ENCODE measurements around the gene GNG10. TPM values are rescaled to one million over a fixed set of nuclear protein-coding genes. Genes with fewer than 3 reads are reported as not detected.

Gene GNG10
- total and polyA plus RNA-seq, 2 of the 4 experiments (the other 2 are of a cell fraction), result 48.8 to 72.7 TPM

GRCh38 chr9:111634860-111635259 is 26.5 kb upstream of the GNG10 start:
- TF ChIP-seq MAZ (IDR thresholded peaks at IDR 0.05; ENCODE audit: borderline replicate concordance, low read depth, low read length), result no peak
- TF ChIP-seq, protein P1, sequence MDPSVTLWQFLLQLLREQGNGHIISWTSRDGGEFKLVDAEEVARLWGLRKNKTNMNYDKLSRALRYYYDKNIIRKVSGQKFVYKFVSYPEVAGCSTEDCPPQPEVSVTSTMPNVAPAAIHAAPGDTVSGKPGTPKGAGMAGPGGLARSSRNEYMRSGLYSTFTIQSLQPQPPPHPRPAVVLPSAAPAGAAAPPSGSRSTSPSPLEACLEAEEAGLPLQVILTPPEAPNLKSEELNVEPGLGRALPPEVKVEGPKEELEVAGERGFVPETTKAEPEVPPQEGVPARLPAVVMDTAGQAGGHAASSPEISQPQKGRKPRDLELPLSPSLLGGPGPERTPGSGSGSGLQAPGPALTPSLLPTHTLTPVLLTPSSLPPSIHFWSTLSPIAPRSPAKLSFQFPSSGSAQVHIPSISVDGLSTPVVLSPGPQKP (IDR thresholded peaks at IDR 0.05; ENCODE audit: borderline replicate concordance, low read depth, low read length), result no peak
- no peak for TF ChIP-seq MAFK (IDR thresholded peaks at IDR 0.05; ENCODE audit: low read depth, low read length)
- TF ChIP-seq, protein P2, sequence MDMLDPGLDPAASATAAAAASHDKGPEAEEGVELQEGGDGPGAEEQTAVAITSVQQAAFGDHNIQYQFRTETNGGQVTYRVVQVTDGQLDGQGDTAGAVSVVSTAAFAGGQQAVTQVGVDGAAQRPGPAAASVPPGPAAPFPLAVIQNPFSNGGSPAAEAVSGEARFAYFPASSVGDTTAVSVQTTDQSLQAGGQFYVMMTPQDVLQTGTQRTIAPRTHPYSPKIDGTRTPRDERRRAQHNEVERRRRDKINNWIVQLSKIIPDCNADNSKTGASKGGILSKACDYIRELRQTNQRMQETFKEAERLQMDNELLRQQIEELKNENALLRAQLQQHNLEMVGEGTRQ (IDR thresholded peaks at IDR 0.05; ENCODE audit: low read depth, low read length), result no peak
- TF ChIP-seq CHD1 (IDR thresholded peaks at IDR 0.05; ENCODE audit: low read depth, low read length), result no peak
- TF ChIP-seq BHLHE40 (IDR thresholded peaks at IDR 0.05; ENCODE audit: low read depth, low read length), result no peak
- TF ChIP-seq RAD21 (IDR thresholded peaks at IDR 0.05; ENCODE audit: low read length), result no peak
- TF ChIP-seq RCOR1 (IDR thresholded peaks at IDR 0.05; ENCODE audit: insufficient replicate concordance, low read length), result no peak
- TF ChIP-seq SMC3 (IDR thresholded peaks at IDR 0.05; ENCODE audit: low read depth, low read length), result no peak
- TF ChIP-seq CEBPB (IDR thresholded peaks at IDR 0.05; ENCODE audit: low read depth, low read length), result no peak
- no peak for TF ChIP-seq CTCF (conservative IDR thresholded peaks at IDR 0.05; ENCODE audit: low read depth, low read length)
- TF ChIP-seq NFE2L2 (IDR thresholded peaks at IDR 0.05; ENCODE audit: low read depth, low read length), result no peak
- no peak for TF ChIP-seq RFX5 (IDR thresholded peaks at IDR 0.05; ENCODE audit: low read depth, low read length)
- no peak for TF ChIP-seq MXI1 (IDR thresholded peaks at IDR 0.05; ENCODE audit: borderline replicate concordance, low read depth, low read length)
- TF ChIP-seq POLR2A (IDR thresholded peaks at IDR 0.05; ENCODE audit: low read depth, low read length), result no peak
- no peak for TF ChIP-seq FOS (IDR thresholded peaks at IDR 0.05; ENCODE audit: low read depth, low read length)
- H2BK120ac ChIP-seq (ENCODE audit: low read depth, low read length), result no peak overlapping the region
- ChIA-PET POLR2A (ENCODE audit: unreplicated experiment) (no interaction called here), CTCF (no interaction called here)
- in situ Hi-C loops (cut with MboI; ENCODE audit: low sequenced_read_pairs), result no loop called here
- no peaks in the 10 kb centered on the region for H3K9me3 ChIP-seq (ENCODE audit: control insufficient read depth, insufficient read depth, low read length)
- peaks cover 1% of the 10 kb centered on the region; the same call in 1 of the 2 replicates for H3K4me1 ChIP-seq (ENCODE audit: control insufficient read depth, insufficient read depth, low read length)
- no peak overlapping the region for H2AK9ac ChIP-seq (replicated peaks; ENCODE audit: low read depth, low read length, poor library complexity)
- intact Hi-C loops (cut with micrococcal nuclease), result loop anchor here (10.0 kb wide), 1 partner anchor 440 kb away; no protein-coding TSS in a partner anchor
- no peak overlapping the region for H3K23ac ChIP-seq (ENCODE audit: low read depth, low read length)
- no peak overlapping the region for H4K91ac ChIP-seq (ENCODE audit: insufficient read depth, low read depth, low read length)
- no CpG with 5 or more reads among the region's 1 CpG for WGBS, 2 experiments (ENCODE audit: extremely low coverage in 2 of 2, insufficient read length in 1 of 2)
- H3K18ac ChIP-seq (ENCODE audit: low read depth, low read length), result no peak overlapping the region
- peaks cover 12% of the 10 kb centered on the region for H3K9me1 ChIP-seq (ENCODE audit: insufficient read depth, low read length)
- H3K4ac ChIP-seq (ENCODE audit: low read depth, low read length), result no peak overlapping the region
- no peak overlapping the region for H2AFZ ChIP-seq (replicated peaks; ENCODE audit: low read length, poor library complexity)
- no peak overlapping the region for H2BK5ac ChIP-seq (ENCODE audit: low read depth, low read length, poor library complexity, severe bottlenecking)
- dilution Hi-C loops (cut with HindIII; ENCODE audit: low sequenced_read_pairs, unreplicated experiment), result no loop called here
- H4K5ac ChIP-seq (ENCODE audit: low read depth, low read length), result no peak overlapping the region
- peak overlapping the region; percentile 9; the same call in 1 of the 2 replicates for H3K4me2 ChIP-seq (ENCODE audit: low read depth, low read length)
- H3K27ac ChIP-seq (ENCODE audit: insufficient read depth, low read length), result no peak overlapping the region
- ATAC-seq (ENCODE audit: low read depth) (no peak), DNase-seq (no peak)
- no peaks in the 10 kb centered on the region for H3K36me3 ChIP-seq (ENCODE audit: control insufficient read depth, insufficient read depth, low read length)
- H2AK5ac ChIP-seq (ENCODE audit: low read depth, low read length), result no peak overlapping the region
- BruUV-seq (replicated peaks), result no TSS peak
- H4K8ac ChIP-seq (ENCODE audit: low read depth in 2 of 2, low read length in 2 of 2), result no peak overlapping the region
- H3K14ac ChIP-seq (replicated peaks; ENCODE audit: low read depth, low read length), result no peak overlapping the region
- H2BK20ac ChIP-seq (ENCODE audit: low read depth, low read length), result no peak overlapping the region
- H3K79me1 ChIP-seq (ENCODE audit: low read depth in 1 of 2, low read length in 2 of 2), result peaks cover 12 to 78% of the 10 kb centered on the region in 2 experiments
- H2BK15ac ChIP-seq (ENCODE audit: low read depth, low read length), result no peak overlapping the region
- no peak overlapping the region for H3K56ac ChIP-seq (ENCODE audit: extremely low read depth, insufficient read depth, low read length)
- peaks cover 59% of the 10 kb centered on the region for H4K20me1 ChIP-seq (ENCODE audit: insufficient read depth, low read length)
- no peak overlapping the region for H3K4me3 ChIP-seq (ENCODE audit: insufficient read depth, low read depth, low read length)
- no peak overlapping the region for H3K9ac ChIP-seq (ENCODE audit: low read depth, low read length)
- H3K27me3 ChIP-seq (ENCODE audit: control insufficient read depth, insufficient read depth, low read length), result no peaks in the 10 kb centered on the region

Data from IMR-90 (cell line).